HG03095 (cell line): Measurements from ENCODE around the gene C17orf113.
"Not testable (repeated sequence)": the region's sequence is repeated elsewhere in the genome, so short reads cannot be mapped to it uniquely, and the experiment has no call there.

Source experiments
- ATAC-seq: cut with Tn5 transposase; IDR thresholded peaks from one replicate; pipeline ENCODE4 v1.9.1; 2021; ENCODE audit warnings: moderate library complexity; ENCODE audit not compliant: unreplicated experiment

C17orf113 gene

GRCh38 chr17:42017866-42018200 lies 32.6 kb downstream of the C17orf113 start:
- no peak for ATAC-seq

GRCh38 chr17:42016941-42017865 lies 33.2 kb downstream of the C17orf113 start, which contains the start of gene DNAJC7:
DNAJC7 (minus strand) TSS chr17:42017439; CDS start chr17:42017416, 23 bp downstream.
- ATAC-seq: peak; percentile 75

- no peak for ATAC-seq
These were observed 34.0 kb downstream of the C17orf113 start for GRCh38 chr17:42016411-42016831.

- not testable (repeated sequence) for ATAC-seq
These were observed 36.7 kb downstream of the C17orf113 start for GRCh38 chr17:42013740-42014139.

- not testable (repeated sequence) for ATAC-seq
These were observed 38.0 kb downstream of the C17orf113 start for GRCh38 chr17:42012363-42012762.

GRCh38 chr17:42010898-42011516 lies 39.4 kb downstream of the C17orf113 start:
- no peak for ATAC-seq

GRCh38 chr17:42010266-42010680 lies 40.1 kb downstream of the C17orf113 start:
- ATAC-seq: not testable (repeated sequence)

- no peak for ATAC-seq
These were observed 41.2 kb downstream of the C17orf113 start for GRCh38 chr17:42009170-42009569.

GRCh38 chr17:42005166-42005565 lies 45.2 kb downstream of the C17orf113 start:
- no peak for ATAC-seq

- ATAC-seq: no peak
These were observed 47.6 kb downstream of the C17orf113 start for GRCh38 chr17:42002792-42003301.

GRCh38 chr17:42002175-42002791 lies 48.1 kb downstream of the C17orf113 start:
- no peak for ATAC-seq

- ATAC-seq: no peak
These were observed 48.7 kb downstream of the C17orf113 start for GRCh38 chr17:42001729-42002128.

GRCh38 chr17:42000413-42001133 lies 49.8 kb downstream of the C17orf113 start:
- no peak for ATAC-seq

GRCh38 chr17:41998497-41998896 lies 51.9 kb downstream of the C17orf113 start:
- ATAC-seq: no peak

- no peak for ATAC-seq
These were observed 53.6 kb downstream of the C17orf113 start for GRCh38 chr17:41996855-41997164.

- no peak for ATAC-seq
These were observed 57.8 kb downstream of the C17orf113 start for GRCh38 chr17:41992576-41992975.

- ATAC-seq: no peak
These were observed 60.5 kb downstream of the C17orf113 start for GRCh38 chr17:41989702-41990419.

GRCh38 chr17:41988418-41988817 lies 62.0 kb downstream of the C17orf113 start:
- no peak for ATAC-seq
